T-helper 1 cell treated with Interleukin-12 subunit alpha and Interleukin-12 subunit beta and Interleukin-4 antibody, amounts not matched to agents 30 μg/mL and 1 μg/mL, for 36 hours (primary cell): ENCODE measurements around the gene SPEM3.

Experiments used
- H3K27ac Mint-ChIP-seq: one replicate; pipeline ENCODE4 v1.8.0; 2021; ENCODE audit warnings: mild to moderate bottlenecking, mixed read lengths
- H3K27me3 Mint-ChIP-seq: one replicate; pipeline ENCODE4 v1.8.0; 2021; ENCODE audit warnings: low read depth, mixed read lengths
- H3K36me3 Mint-ChIP-seq: one replicate; pipeline ENCODE4 v1.8.0; 2021; ENCODE audit warnings: low read depth, mixed read lengths
- H3K4me1 Mint-ChIP-seq: one replicate; pipeline ENCODE4 v1.8.0; 2021; ENCODE audit warnings: low read depth, mixed read lengths
- H3K4me3 Mint-ChIP-seq: one replicate; pipeline ENCODE4 v1.8.0; 2021; ENCODE audit warnings: mild to moderate bottlenecking, moderate library complexity, mixed read lengths
- H3K9me3 Mint-ChIP-seq: one replicate; pipeline ENCODE4 v1.8.0; 2021; ENCODE audit warnings: mixed read lengths

SPEM3 gene

DNA sequence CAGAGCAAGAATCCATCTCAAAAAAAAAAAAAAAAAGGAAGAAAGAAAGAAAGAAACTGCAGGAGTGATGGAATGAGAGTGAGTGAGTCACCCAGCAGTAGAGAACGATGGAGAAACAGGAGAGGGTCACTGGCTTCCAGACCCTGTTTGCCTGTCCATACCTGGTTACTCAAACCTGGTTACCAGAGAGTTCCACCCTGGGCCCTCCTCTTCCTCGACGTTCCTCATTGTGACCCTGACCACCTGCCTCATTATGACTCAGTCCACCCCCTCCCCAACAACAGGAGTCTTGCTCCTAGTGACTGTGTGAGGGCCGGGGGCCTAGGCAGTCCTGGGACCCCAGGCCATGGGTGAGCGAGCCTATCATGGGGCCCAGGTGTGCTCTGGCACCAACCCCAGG lies at the start of gene SPEM3:
SPEM3 (plus strand) TSS at position 301 of the 400 bp plus-strand sequence; CDS start at position 347, 46 bp downstream.
- Mint-ChIP-seq H3K27ac (no peak within 1 kb of the TSS), H3K4me3 (no peak within 1 kb of the TSS)

DNA sequence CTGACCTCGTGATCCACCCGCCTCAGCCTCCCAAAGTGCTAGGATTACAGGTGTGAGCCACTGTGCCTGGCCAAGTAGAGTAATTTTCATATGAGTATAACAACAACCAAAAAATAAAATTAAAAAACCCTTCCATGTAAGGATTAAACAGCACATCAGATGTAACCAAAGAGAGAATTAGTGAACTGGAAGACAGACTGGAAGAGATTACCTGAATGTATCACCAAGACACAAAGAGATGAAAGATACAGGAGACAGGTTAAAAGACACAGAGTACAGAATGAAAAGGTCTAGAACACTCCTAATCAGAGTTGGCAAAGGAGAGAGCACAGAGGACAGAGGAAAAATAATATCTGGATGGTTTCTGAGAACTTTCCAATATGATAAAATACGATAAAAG lies 49.5 kb upstream of the SPEM3 start:
- Mint-ChIP-seq H3K9me3 (peaks cover 6% of the 10 kb centered on the region), H3K36me3 (peaks cover 1% of the 10 kb centered on the region), H3K4me3 (no peak overlapping the region), H3K27ac (no peak overlapping the region), H3K27me3 (peaks cover 49% of the 10 kb centered on the region), H3K4me1 (peaks cover 4% of the 10 kb centered on the region)

More for the DNA sequence above, at the start of gene SPEM3:
- Mint-ChIP-seq H3K9me3 (no peaks in the 10 kb centered on the region), H3K4me1 (no peaks in the 10 kb centered on the region), H3K27me3 (no peaks in the 10 kb centered on the region), H3K36me3 (no peaks in the 10 kb centered on the region)

- H3K9me3 Mint-ChIP-seq: peaks cover 6% of the 10 kb centered on the region
- H3K36me3 Mint-ChIP-seq: peaks cover 1% of the 10 kb centered on the region
- H3K4me1 Mint-ChIP-seq: peaks cover 7% of the 10 kb centered on the region
- no peak overlapping the region for H3K27ac Mint-ChIP-seq
- H3K27me3 Mint-ChIP-seq: peaks cover 45% of the 10 kb centered on the region
- H3K4me3 Mint-ChIP-seq: no peak overlapping the region
Observed at GRCh38 chr17:7380321-7380720, 48.3 kb upstream of the SPEM3 start.

DNA sequence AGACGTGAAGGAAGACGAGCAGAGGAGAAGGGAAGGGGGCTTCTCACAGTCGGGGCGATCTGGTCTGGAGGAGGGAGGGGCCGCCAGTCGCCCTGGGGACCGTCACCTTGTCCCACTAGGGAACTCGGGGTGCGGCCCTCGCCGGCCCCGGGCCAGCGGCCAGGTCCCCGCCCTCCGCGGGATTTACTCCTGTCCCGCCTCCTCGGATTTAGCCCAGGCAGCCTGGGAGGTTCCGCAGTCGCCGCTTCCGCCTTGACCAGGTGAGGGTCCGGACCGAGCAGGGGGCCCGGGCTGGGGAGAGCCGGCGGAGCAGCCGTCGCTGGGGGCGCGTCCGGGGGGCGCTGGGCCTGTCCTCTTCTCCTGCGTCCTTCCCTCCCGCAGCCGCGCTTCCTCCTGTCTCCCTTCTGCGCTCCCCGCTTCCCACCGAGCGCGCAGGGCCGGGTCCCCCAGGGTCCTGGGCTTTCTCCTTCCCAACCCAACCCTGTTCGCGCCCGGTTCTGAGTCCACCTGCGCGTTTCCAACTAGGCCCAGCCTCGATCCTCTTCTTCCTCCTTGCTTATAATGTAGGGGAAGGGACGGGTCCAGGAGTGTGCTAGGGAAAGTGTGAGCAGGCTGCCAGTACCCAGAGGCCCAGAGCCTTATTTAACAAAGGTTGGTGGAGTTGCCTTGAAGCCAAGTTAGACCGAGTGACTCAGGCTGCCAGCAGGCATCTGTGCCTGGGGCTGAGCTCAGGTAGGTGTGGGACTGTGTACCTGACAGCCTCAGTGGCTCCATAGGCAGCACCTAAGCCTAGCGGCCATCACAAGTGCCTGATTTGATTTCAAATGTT lies 47.6 kb upstream of the SPEM3 start, which contains the start of gene TNK1:
TNK1 (plus strand) TSS at position 235 of the 829 bp plus-strand sequence. CDS start 1,838 bp downstream, outside the sequence.
- Mint-ChIP-seq H3K36me3 (peaks cover 1% of the 10 kb centered on the region), H3K4me3 (no peak within 1 kb of the TSS), H3K27ac (no peak within 1 kb of the TSS), H3K27me3 (peaks cover 45% of the 10 kb centered on the region), H3K9me3 (peaks cover 6% of the 10 kb centered on the region), H3K4me1 (peaks cover 7% of the 10 kb centered on the region)

DNA sequence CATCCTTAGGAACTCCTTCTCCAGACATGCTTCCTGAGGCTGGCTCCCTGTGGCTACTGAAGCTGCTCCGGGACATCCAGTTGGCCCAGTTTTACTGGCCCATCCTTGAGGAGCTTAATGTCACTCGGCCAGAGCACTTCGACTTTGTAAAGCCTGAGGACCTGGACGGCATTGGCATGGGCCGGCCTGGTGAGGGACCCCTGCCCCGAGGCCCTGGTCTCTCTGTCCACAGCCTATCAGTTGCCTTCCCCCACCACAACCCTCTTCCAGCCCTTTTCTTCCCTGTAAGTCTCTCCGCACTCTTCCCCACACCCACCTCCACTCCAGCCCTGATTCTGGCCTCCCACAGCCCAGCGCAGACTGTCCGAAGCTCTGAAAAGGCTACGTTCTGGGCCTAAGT lies 45.8 kb upstream of the SPEM3 start:
- H3K9me3 Mint-ChIP-seq: peaks cover 6% of the 10 kb centered on the region
- H3K27ac Mint-ChIP-seq: no peak overlapping the region
- H3K27me3 Mint-ChIP-seq: peaks cover 38% of the 10 kb centered on the region
- H3K36me3 Mint-ChIP-seq: peaks cover 2% of the 10 kb centered on the region
- no peak overlapping the region for H3K4me3 Mint-ChIP-seq
- peaks cover 7% of the 10 kb centered on the region for H3K4me1 Mint-ChIP-seq

DNA sequence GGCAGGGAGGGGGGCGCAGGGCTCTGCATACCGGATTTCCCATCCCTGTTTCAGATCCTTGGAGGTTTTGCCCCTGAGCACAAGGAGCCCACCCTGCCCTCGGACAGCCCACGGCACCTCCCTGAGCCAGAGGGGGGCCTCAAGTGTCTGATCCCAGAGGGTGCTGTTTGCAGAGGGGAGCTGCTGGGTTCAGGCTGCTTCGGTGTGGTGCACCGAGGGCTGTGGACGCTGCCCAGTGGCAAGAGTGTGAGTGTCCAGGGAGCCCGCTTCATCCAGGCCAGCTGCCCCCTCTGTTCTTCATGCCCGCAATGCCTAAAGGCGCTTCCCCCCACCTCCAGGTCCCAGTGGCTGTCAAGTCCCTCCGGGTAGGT lies 45.3 kb upstream of the SPEM3 start:
- peaks cover 2% of the 10 kb centered on the region for H3K36me3 Mint-ChIP-seq
- peaks cover 7% of the 10 kb centered on the region for H3K4me1 Mint-ChIP-seq
- peaks cover 6% of the 10 kb centered on the region for H3K9me3 Mint-ChIP-seq
- peaks cover 38% of the 10 kb centered on the region for H3K27me3 Mint-ChIP-seq
- no peak overlapping the region for H3K4me3 Mint-ChIP-seq
- peak overlapping the region; percentile 15 for H3K27ac Mint-ChIP-seq

- peaks cover 2% of the 10 kb centered on the region for H3K36me3 Mint-ChIP-seq
- peaks cover 7% of the 10 kb centered on the region for H3K4me1 Mint-ChIP-seq
- H3K4me3 Mint-ChIP-seq: peak overlapping the region; percentile 73
- peak overlapping the region; percentile 69 for H3K27ac Mint-ChIP-seq
- H3K9me3 Mint-ChIP-seq: peaks cover 6% of the 10 kb centered on the region
- peaks cover 38% of the 10 kb centered on the region for H3K27me3 Mint-ChIP-seq
Observed at GRCh38 chr17:7383742-7384488, 44.7 kb upstream of the SPEM3 start.

- Mint-ChIP-seq H3K4me1 (peaks cover 7% of the 10 kb centered on the region), H3K4me3 (peak overlapping the region; percentile 73), H3K9me3 (no peaks in the 10 kb centered on the region), H3K27ac (peak overlapping the region; percentile 41), H3K27me3 (peaks cover 31% of the 10 kb centered on the region), H3K36me3 (peaks cover 2% of the 10 kb centered on the region)
Observed at GRCh38 chr17:7384489-7385081, 44.1 kb upstream of the SPEM3 start.

DNA sequence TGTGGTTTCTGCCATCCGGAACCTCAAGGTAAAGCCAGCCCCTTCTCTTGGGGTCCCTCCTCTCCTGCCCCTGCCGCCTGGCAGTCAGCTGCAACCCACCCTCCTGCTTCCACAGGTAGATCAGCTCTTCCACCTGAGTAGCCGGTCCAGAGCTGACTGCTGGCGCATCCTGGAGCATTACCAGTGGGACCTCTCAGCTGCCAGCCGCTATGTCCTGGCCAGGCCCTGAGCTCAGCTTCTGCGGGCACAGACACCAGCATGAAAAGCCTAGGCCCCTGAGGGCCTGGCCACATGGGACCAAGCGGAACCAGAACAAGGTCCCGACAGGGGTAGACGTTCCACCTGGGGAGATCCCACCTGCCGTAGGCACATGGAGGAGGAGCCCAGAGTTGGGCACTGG lies 39.8 kb upstream of the SPEM3 start:
- Mint-ChIP-seq H3K36me3 (peaks cover 17% of the 10 kb centered on the region), H3K27me3 (no peaks in the 10 kb centered on the region), H3K4me3 (no peak overlapping the region), H3K9me3 (no peaks in the 10 kb centered on the region), H3K4me1 (peaks cover 13% of the 10 kb centered on the region), H3K27ac (no peak overlapping the region)

GRCh38 chr17:7389924-7390910 lies 38.4 kb upstream of the SPEM3 start:
- H3K36me3 Mint-ChIP-seq: peaks cover 17% of the 10 kb centered on the region
- H3K4me1 Mint-ChIP-seq: peaks cover 14% of the 10 kb centered on the region
- H3K4me3 Mint-ChIP-seq: no peak overlapping the region
- H3K27ac Mint-ChIP-seq: no peak overlapping the region
- H3K9me3 Mint-ChIP-seq: no peaks in the 10 kb centered on the region
- H3K27me3 Mint-ChIP-seq: no peaks in the 10 kb centered on the region

- Mint-ChIP-seq H3K27ac (no peak overlapping the region), H3K27me3 (no peaks in the 10 kb centered on the region), H3K9me3 (no peaks in the 10 kb centered on the region), H3K4me3 (peak overlapping the region; percentile 38), H3K36me3 (peaks cover 17% of the 10 kb centered on the region), H3K4me1 (peaks cover 17% of the 10 kb centered on the region)
Observed at GRCh38 chr17:7391307-7391706, 37.4 kb upstream of the SPEM3 start.

DNA sequence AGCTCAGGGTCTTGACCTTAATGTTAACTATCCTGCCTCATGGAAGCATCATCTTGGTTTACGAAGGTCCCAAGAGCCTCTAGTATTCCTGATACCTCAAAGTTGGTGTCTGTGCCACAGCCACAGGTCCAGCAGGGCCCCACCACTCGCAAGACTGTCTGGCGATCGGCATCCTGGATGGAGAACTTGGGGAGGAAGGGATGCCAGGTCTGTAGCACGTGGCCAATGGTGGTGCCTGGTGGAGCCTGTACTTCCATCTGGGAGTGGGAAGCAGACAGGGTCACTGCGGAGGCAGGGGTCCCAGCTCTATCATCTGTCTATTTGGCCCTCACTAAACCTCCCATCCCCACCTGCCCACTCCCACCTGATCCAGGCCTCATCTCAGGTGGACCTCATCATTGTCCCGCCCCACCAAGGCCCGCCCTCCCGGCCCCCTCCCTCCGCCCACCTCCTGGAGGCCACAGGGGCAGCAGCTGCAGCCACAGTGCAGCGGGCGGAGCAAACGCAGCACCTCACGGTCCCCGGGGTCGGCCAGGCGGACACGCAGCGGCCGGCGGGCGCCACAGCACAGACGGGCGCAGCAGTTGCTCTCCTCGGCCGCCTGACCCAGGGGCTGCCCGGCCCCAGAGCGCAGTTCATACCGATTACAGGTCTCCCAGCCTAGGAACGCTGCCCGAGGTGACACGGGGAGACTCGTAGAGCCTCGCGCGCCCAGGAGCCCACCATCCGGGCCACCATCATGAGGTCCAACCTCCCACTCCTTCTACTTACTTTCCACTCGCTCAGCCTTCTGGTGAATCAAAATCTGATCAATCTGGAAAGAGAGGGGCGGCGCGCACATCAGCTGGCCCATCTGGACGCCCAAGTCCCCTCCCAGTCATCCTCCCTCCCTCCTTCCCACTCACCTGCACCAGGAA lies 35.7 kb upstream of the SPEM3 start:
- Mint-ChIP-seq H3K27me3 (no peaks in the 10 kb centered on the region), H3K4me3 (peak overlapping the region; percentile 94), H3K4me1 (peaks cover 17% of the 10 kb centered on the region), H3K36me3 (peaks cover 15% of the 10 kb centered on the region), H3K27ac (peak overlapping the region; percentile 50), H3K9me3 (no peaks in the 10 kb centered on the region)
